HepG2 (cell line): ENCODE results near the gene THADA. TPM values are rescaled to one million over a fixed set of nuclear protein-coding genes. Genes with fewer than 3 reads are reported as not detected.
"Not testable (repeated sequence)": the region's sequence is repeated elsewhere in the genome, so short reads cannot be mapped to it uniquely, and the experiment has no call there.

ENCODE experiments used
- ATAC-seq: fragments of 200-7000 bp; cut with Tn5 transposase; 3 replicates; pipeline ENCODE4 v1.9.1; 2020; ENCODE audit warnings: mild to moderate bottlenecking, moderate library complexity
- BruUV-seq: library from RNA; stranded (reverse); fragments of 400-500 nt; replicated peaks from 2 replicates; lab custom pipeline; 2021; lab: Mats Ljungman, UMichigan
- CTCF ChIA-PET: fragments of 300-600 bp; formaldehyde crosslinking; extraction: SDS; loops from one replicate; lab custom pipeline; 2021; ENCODE audit warnings: low total read pairs, inconsistent platforms, low intra/inter-chr PET ratio; lab: Yijun Ruan, JAX
- POLR2A ChIA-PET: fragments of 350-600 bp; sonication (Branson Sonifier 250); formaldehyde crosslinking; loops from one replicate; lab custom pipeline; 2020; ENCODE audit warnings: antibody characterized with exemption, inconsistent platforms; lab: Yijun Ruan, JAX
- DNase-seq: peaks from one replicate; pipeline ENCODE4 v3.0.0-alpha.2; 2015; ENCODE audit warnings: low spot score
- FAIRE-seq: peaks from 3 replicates; lab custom pipeline; 2011; peaks lifted over from hg19 to GRCh38; lab: Jason Lieb, UNC
- H2AFZ ChIP-seq: one replicate; pipeline ENCODE4 v1.6.1; 2011; ENCODE audit warnings: low read length, inconsistent platforms
- H3K27ac ChIP-seq: fragments of 300-600 bp; 3 replicates; pipeline ENCODE4 v1.8.0; 2011; ENCODE audit warnings: mixed run types, mild to moderate bottlenecking, mixed read lengths, low read length, inconsistent platforms; ENCODE audit not compliant: insufficient read depth; ENCODE audit errors: extremely low read length
- H3K27me3 ChIP-seq, 2 experiments: fragments of 200-600 bp in 1 of 2; 2 replicates in 1 of 2; 3 replicates in 1 of 2; pipeline versions ENCODE4 v1.6.0 to v1.8.0; 2011; ENCODE audit warnings: low read length in 2 of 2, mild to moderate bottlenecking in 2 of 2, moderate library complexity in 2 of 2, inconsistent platforms in 1 of 2; ENCODE audit not compliant: insufficient read depth in 2 of 2, control insufficient read depth in 1 of 2
- H3K36me3 ChIP-seq, 2 experiments: fragments of 200-600 bp in 1 of 2; replicated peaks in 1 of 2; 2 replicates in 1 of 2; 3 replicates in 1 of 2; pipeline versions ENCODE4 v1.5.1 to v1.8.0; 2011; ENCODE audit warnings: low read length in 2 of 2, inconsistent platforms in 1 of 2; ENCODE audit not compliant: insufficient read depth in 2 of 2, control insufficient read depth in 1 of 2
- H3K4me1 ChIP-seq: 2 replicates; pipeline ENCODE4 v1.5.1; 2012; ENCODE audit warnings: low read length, inconsistent platforms; ENCODE audit not compliant: insufficient read depth
- H3K4me2 ChIP-seq: 2 replicates; pipeline ENCODE4 v1.6.0; 2011; ENCODE audit warnings: low read depth, low read length, inconsistent platforms
- H3K4me3 ChIP-seq, 3 experiments: fragments of 200-600 bp in 1 of 3; sonication (generic), shearing (Covaris generic) in 1 of 3; replicated peaks in 1 of 3; 2 replicates each; pipeline ENCODE4 v1.5.1; 2011 to 2016; ENCODE audit warnings: low read length in 3 of 3, inconsistent platforms in 2 of 3, low read depth in 2 of 3, mild to moderate bottlenecking in 2 of 3, control low read depth in 1 of 3, mixed read lengths in 1 of 3; ENCODE audit not compliant: insufficient read depth in 1 of 3
- H3K79me2 ChIP-seq: one replicate; pipeline ENCODE4 v1.6.1; 2011; ENCODE audit warnings: low read length, inconsistent platforms; ENCODE audit not compliant: insufficient read depth
- H3K9ac ChIP-seq: 2 replicates; pipeline ENCODE4 v1.6.0; 2011; ENCODE audit warnings: mild to moderate bottlenecking, low read depth, low read length, inconsistent platforms; ENCODE audit not compliant: insufficient read depth
- H3K9me3 ChIP-seq: 2 replicates; pipeline ENCODE4 v1.5.1; 2012; ENCODE audit warnings: mild to moderate bottlenecking, low read length
- H4K20me1 ChIP-seq: 2 replicates; pipeline ENCODE4 v1.6.0; 2011; ENCODE audit warnings: inconsistent platforms, mild to moderate bottlenecking, low read length, moderate library complexity; ENCODE audit not compliant: insufficient read depth
- STAG1 ChIP-seq: sonication (generic); formaldehyde crosslinking; IDR thresholded peaks from 2 replicates; pipeline ENCODE4 v1.4.0; 2020; ENCODE audit warnings: missing genetic modification reagents
- WGBS: methylation state at CpG from one replicate; pipeline ENCODE4 v1.1.6; 2017; ENCODE audit warnings: low lambda C conversion rate; 5-methylcytosine and 5-hydroxymethylcytosine counted together
- in situ Hi-C: cut with HindIII; loops from 2 replicates; pipeline ENCODE4 v1.10.0; 2017; ENCODE audit warnings: low pct_unique_long_range_greater_than_20kb; ENCODE audit not compliant: extremely low pct_ligation_motif_present
- intact Hi-C: fragments of 100-400 bp; cut with micrococcal nuclease; formaldehyde crosslinking; loops from one replicate; pipeline ENCODE4 v1.10.0; 2022; ENCODE audit not compliant: unreplicated experiment
- polyA plus RNA-seq, 8 experiments: library from polyadenylated mRNA; depleted of rRNA in 3 of 8; stranded (reverse) in 7 of 8; unstranded in 1 of 8; fragments of >200 nt; fragmentation: Illumina TruSeq in 4 of 8; extraction: Trizol in 4 of 8; gene quantifications; 2 replicates each; pipeline versions ENCODE4 v1.2.1 to v1.2.3, GENCODE V29; 2011 to 2016; ENCODE audit warnings: low read depth in 4 of 8, missing spikeins in 1 of 8, mixed read lengths in 1 of 8; ENCODE audit not compliant: insufficient read depth in 1 of 8
- total RNA-seq, 5 experiments: library from RNA; depleted of rRNA; stranded (reverse); fragments of >200 nt; fragmentation: Illumina TruSeq; extraction: Trizol; gene quantifications; 2 replicates each; pipeline ENCODE4 v1.2.3, GENCODE V29; 2016; ENCODE audit warnings: low read depth in 1 of 5
- TF ChIP-seq, protein P1 (sequence below): sonication (generic); formaldehyde crosslinking; conservative IDR thresholded peaks from 2 replicates; pipeline ENCODE4 v1.4.0; 2020; ENCODE audit warnings: mild to moderate bottlenecking, missing genetic modification reagents, moderate library complexity
- TF ChIP-seq, protein P2 (sequence below): sonication (generic); formaldehyde crosslinking; IDR thresholded peaks from 2 replicates; pipeline ENCODE4 v1.4.0; 2020; ENCODE audit warnings: missing genetic modification reagents

The THADA gene
- total and polyA plus RNA-seq, 2 of the 13 experiments (the other 11 are each of a cell fraction or from before 2014, with no cell fraction given) = 12.7 to 21.7 TPM

DNA sequence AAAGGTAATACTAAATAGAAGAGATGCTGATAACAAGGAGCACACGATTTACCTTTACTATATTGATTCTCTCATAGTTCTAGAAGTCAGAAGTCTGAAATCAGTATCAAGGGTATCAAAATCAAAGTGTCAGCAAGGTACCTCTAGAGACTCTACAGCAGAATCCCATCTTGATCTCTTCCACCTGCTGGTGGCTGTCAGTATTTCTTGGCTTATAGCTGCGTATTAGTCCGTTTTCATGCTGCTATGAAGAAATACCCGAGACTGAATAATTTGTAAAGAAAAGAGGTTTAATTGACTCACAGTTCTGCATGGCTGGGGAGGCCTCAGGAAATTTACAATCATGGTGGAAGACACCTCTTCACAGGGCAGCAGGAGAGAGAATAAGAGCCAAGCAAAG is 149.1 kb downstream of the THADA start:
- WGBS = 97% methylated on average over 4 of the region's 4 CpGs
- in situ Hi-C loops, H2AFZ ChIP-seq, ATAC-seq, BruUV-seq, H4K20me1 ChIP-seq, POLR2A ChIA-PET, H3K79me2 ChIP-seq, DNase-seq, FAIRE-seq, H3K36me3 ChIP-seq, intact Hi-C loops, H3K9me3 ChIP-seq, H3K27ac ChIP-seq, H3K4me3 ChIP-seq, H3K4me2 ChIP-seq, H3K27me3 ChIP-seq, CTCF ChIA-PET, H3K9ac ChIP-seq: not testable (repeated sequence)
- peaks cover 74% of the 10 kb centered on the region for H3K4me1 ChIP-seq
- TF ChIP-seq STAG1 (CRISPR knock-in tag) = 0 out of 2 replicates have a peak, but pooled peaks have one; percentile 5

DNA sequence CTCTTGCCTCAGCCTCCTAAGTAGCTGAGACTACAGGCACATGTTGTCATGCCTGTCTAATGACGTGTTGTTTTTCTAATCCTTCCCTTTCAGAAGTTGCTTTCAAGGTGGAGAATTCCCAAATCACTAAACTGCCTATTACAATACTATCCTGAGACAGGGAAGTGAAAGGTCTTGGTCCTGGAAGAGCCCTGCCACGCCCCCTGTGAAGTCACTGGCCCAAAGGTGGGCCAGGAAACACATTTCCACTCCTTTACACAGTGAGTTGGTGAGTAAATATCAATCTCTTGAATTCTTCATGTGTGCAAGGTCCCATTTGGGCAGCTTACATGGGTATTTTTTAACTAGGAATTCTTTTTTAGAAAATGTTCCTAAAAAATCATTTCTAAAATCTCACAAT is 150.1 kb downstream of the THADA start:
- H3K9ac ChIP-seq = no peak overlapping the region
- H3K4me3 ChIP-seq = no peak overlapping the region
- H4K20me1 ChIP-seq = no peaks in the 10 kb centered on the region
- H3K79me2 ChIP-seq = no peaks in the 10 kb centered on the region
- H3K4me1 ChIP-seq = peaks cover 73% of the 10 kb centered on the region
- no peak overlapping the region for H3K27ac ChIP-seq
- H3K4me2 ChIP-seq = no peak overlapping the region
- no peak for DNase-seq
- TF ChIP-seq, protein P1, sequence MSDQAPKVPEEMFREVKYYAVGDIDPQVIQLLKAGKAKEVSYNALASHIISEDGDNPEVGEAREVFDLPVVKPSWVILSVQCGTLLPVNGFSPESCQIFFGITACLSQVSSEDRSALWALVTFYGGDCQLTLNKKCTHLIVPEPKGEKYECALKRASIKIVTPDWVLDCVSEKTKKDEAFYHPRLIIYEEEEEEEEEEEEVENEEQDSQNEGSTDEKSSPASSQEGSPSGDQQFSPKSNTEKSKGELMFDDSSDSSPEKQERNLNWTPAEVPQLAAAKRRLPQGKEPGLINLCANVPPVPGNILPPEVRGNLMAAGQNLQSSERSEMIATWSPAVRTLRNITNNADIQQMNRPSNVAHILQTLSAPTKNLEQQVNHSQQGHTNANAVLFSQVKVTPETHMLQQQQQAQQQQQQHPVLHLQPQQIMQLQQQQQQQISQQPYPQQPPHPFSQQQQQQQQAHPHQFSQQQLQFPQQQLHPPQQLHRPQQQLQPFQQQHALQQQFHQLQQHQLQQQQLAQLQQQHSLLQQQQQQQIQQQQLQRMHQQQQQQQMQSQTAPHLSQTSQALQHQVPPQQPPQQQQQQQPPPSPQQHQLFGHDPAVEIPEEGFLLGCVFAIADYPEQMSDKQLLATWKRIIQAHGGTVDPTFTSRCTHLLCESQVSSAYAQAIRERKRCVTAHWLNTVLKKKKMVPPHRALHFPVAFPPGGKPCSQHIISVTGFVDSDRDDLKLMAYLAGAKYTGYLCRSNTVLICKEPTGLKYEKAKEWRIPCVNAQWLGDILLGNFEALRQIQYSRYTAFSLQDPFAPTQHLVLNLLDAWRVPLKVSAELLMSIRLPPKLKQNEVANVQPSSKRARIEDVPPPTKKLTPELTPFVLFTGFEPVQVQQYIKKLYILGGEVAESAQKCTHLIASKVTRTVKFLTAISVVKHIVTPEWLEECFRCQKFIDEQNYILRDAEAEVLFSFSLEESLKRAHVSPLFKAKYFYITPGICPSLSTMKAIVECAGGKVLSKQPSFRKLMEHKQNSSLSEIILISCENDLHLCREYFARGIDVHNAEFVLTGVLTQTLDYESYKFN (CRISPR knock-in tag) = 0 out of 2 replicates have a peak, but pooled peaks have one; percentile 20
- TF ChIP-seq, protein P2, sequence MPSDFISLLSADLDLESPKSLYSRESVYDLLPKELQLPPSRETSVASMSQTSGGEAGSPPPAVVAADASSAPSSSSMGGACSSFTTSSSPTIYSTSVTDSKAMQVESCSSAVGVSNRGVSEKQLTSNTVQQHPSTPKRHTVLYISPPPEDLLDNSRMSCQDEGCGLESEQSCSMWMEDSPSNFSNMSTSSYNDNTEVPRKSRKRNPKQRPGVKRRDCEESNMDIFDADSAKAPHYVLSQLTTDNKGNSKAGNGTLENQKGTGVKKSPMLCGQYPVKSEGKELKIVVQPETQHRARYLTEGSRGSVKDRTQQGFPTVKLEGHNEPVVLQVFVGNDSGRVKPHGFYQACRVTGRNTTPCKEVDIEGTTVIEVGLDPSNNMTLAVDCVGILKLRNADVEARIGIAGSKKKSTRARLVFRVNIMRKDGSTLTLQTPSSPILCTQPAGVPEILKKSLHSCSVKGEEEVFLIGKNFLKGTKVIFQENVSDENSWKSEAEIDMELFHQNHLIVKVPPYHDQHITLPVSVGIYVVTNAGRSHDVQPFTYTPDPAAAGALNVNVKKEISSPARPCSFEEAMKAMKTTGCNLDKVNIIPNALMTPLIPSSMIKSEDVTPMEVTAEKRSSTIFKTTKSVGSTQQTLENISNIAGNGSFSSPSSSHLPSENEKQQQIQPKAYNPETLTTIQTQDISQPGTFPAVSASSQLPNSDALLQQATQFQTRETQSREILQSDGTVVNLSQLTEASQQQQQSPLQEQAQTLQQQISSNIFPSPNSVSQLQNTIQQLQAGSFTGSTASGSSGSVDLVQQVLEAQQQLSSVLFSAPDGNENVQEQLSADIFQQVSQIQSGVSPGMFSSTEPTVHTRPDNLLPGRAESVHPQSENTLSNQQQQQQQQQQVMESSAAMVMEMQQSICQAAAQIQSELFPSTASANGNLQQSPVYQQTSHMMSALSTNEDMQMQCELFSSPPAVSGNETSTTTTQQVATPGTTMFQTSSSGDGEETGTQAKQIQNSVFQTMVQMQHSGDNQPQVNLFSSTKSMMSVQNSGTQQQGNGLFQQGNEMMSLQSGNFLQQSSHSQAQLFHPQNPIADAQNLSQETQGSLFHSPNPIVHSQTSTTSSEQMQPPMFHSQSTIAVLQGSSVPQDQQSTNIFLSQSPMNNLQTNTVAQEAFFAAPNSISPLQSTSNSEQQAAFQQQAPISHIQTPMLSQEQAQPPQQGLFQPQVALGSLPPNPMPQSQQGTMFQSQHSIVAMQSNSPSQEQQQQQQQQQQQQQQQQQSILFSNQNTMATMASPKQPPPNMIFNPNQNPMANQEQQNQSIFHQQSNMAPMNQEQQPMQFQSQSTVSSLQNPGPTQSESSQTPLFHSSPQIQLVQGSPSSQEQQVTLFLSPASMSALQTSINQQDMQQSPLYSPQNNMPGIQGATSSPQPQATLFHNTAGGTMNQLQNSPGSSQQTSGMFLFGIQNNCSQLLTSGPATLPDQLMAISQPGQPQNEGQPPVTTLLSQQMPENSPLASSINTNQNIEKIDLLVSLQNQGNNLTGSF (CRISPR knock-in tag) = no peak
- WGBS = 98% methylated on average over 2 of the region's 2 CpGs
- H2AFZ ChIP-seq = no peak overlapping the region
- no peak for FAIRE-seq
- ChIA-PET CTCF (no interaction called here), POLR2A (no interaction called here)
- no peaks in the 10 kb centered on the region for H3K9me3 ChIP-seq
- H3K27me3 ChIP-seq = no peaks in the 10 kb centered on the region
- ATAC-seq = no peak
- in situ Hi-C loops = no loop called here
- no TSS peak for BruUV-seq
- intact Hi-C loops = no loop called here
- H3K36me3 ChIP-seq = 0 out of 5 replicates have a peak, but pooled peaks cover 0 to 5% of the 10 kb centered on the region in 2 experiments
